Activated naive CD4-positive, alpha-beta T cell treated with anti-CD3 and anti-CD28 coated beads for 36 hours (primary cell): Measurements from ENCODE around the gene TTC39A. TPM values are rescaled to one million over a fixed set of nuclear protein-coding genes. Genes with fewer than 3 reads are reported as not detected.

Source experiments
- CTCF ChIA-PET: fragments of 350-600 bp; sonication (Branson Sonifier 250); formaldehyde crosslinking; loops from one replicate; lab custom pipeline; 2021; ENCODE audit warnings: antibody characterized with exemption; lab: Charles Lee
- DNase-seq: peaks from one replicate; pipeline ENCODE4 v3.0.0-alpha.2; 2020
- H3K27ac Mint-ChIP-seq: one replicate; pipeline ENCODE4 v1.8.0; 2021; ENCODE audit warnings: mild to moderate bottlenecking, mixed read lengths
- H3K27me3 Mint-ChIP-seq: one replicate; pipeline ENCODE4 v1.8.0; 2021; ENCODE audit warnings: low read depth, mixed read lengths
- H3K36me3 Mint-ChIP-seq: one replicate; pipeline ENCODE4 v1.8.0; 2021; ENCODE audit warnings: low read depth, mixed read lengths
- H3K4me1 Mint-ChIP-seq: one replicate; pipeline ENCODE4 v1.8.0; 2021; ENCODE audit warnings: low read depth, mixed read lengths
- H3K4me3 Mint-ChIP-seq: one replicate; pipeline ENCODE4 v1.8.0; 2021; ENCODE audit warnings: mild to moderate bottlenecking, moderate library complexity, mixed read lengths
- H3K9me3 Mint-ChIP-seq: one replicate; pipeline ENCODE4 v1.8.0; 2021; ENCODE audit warnings: mixed read lengths
- intact Hi-C: fragments of 100-400 bp; cut with micrococcal nuclease; formaldehyde crosslinking; loops from one replicate; pipeline ENCODE4 v1.15.1; 2023
- total RNA-seq, 2 experiments: library from RNA; stranded (reverse); gene quantifications; one replicate each; pipeline ENCODE4 v1.2.3, GENCODE V29; 2021

The TTC39A gene
- total RNA-seq, 2 experiments from 2014 or later = not detected

GRCh38 chr1:51322417-51323101 is 7.8 kb downstream of the TTC39A start:
- H3K36me3 Mint-ChIP-seq = no peaks in the 10 kb centered on the region
- H3K27ac Mint-ChIP-seq = no peak overlapping the region
- H3K27me3 Mint-ChIP-seq = peaks cover 9% of the 10 kb centered on the region
- H3K9me3 Mint-ChIP-seq = no peaks in the 10 kb centered on the region
- no peak for DNase-seq
- intact Hi-C loops = no loop called here
- H3K4me3 Mint-ChIP-seq = no peak overlapping the region
- H3K4me1 Mint-ChIP-seq = no peaks in the 10 kb centered on the region
- CTCF ChIA-PET = no interaction called here

- no peak overlapping the region for H3K4me3 Mint-ChIP-seq
- CTCF ChIA-PET = no interaction called here
Measured at GRCh38 chr1:51321924-51322280, 8.5 kb downstream of the TTC39A start.

DNA sequence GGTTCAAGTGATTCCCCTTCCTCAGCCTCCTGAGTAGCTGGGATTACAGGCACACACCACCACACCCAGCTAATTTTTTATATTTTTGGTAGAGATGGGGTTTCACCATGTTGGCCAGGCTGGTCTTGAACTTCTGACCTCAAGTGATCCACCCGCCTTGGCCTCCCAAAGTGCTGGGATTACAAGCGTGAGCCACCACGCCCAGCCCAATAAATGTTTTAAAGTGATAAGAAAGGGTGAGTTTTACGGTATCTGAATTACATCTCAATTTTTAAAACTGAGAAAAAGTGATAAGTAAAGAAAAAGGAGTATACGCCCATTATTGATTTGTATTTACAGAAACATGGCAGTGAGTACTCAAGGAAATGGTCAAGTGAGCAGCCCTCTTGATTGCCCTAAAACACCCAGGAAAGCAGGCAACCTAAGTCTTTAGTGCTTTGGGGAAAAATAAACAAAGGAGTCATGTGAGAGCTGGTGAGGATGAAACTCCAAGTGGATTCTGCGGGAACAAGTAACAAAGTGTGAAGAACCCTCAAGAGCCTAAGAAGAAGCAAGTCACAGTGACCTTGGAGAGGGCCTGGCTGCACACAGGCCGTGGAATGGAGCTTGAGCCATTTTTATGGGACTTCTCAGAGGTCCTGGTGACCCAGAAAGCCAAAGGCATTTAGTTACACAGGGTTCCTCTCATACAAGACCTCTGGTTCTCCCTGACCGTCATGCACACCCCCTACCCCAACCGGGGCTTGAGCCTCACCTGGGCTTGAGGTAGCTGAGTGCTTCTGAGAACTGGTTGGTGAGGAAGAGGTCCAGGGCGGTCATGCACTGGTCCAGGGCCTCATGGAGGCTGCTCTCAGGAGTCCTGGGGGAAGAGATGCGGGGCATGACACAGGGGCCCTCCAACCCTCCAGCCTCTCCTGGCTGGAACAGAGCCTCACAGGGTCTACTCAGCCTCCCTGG is 9.1 kb downstream of the TTC39A start:
- no peak overlapping the region for H3K4me3 Mint-ChIP-seq
- no peak overlapping the region for H3K27ac Mint-ChIP-seq
- intact Hi-C loops = no loop called here
- no peak for DNase-seq
- H3K4me1 Mint-ChIP-seq = no peaks in the 10 kb centered on the region
- no peaks in the 10 kb centered on the region for H3K9me3 Mint-ChIP-seq
- no peaks in the 10 kb centered on the region for H3K36me3 Mint-ChIP-seq
- H3K27me3 Mint-ChIP-seq = peaks cover 5% of the 10 kb centered on the region
- CTCF ChIA-PET = interaction anchor here (0.6 to 1.1 kb wide), 2 partner anchors 25 to 26 kb away, joined by 3 to 4 read pairs; no protein-coding TSS in a partner anchor

More at GRCh38 chr1:51321924-51322280, 8.5 kb downstream of the TTC39A start:
- no peak overlapping the region for H3K27ac Mint-ChIP-seq
- H3K9me3 Mint-ChIP-seq = no peaks in the 10 kb centered on the region
- H3K36me3 Mint-ChIP-seq = no peaks in the 10 kb centered on the region
- intact Hi-C loops = no loop called here
- DNase-seq = no peak
- no peaks in the 10 kb centered on the region for H3K4me1 Mint-ChIP-seq
- H3K27me3 Mint-ChIP-seq = peaks cover 6% of the 10 kb centered on the region

GRCh38 chr1:51317798-51318197 is 12.6 kb downstream of the TTC39A start:
- no peak for DNase-seq
- Mint-ChIP-seq H3K4me1 (peaks cover 11% of the 10 kb centered on the region), H3K4me3 (no peak overlapping the region), H3K27ac (no peak overlapping the region), H3K27me3 (no peaks in the 10 kb centered on the region), H3K36me3 (no peaks in the 10 kb centered on the region), H3K9me3 (no peaks in the 10 kb centered on the region)
- intact Hi-C loops = loop anchor here (5.0 kb wide), 1 partner anchor 220 kb away; no protein-coding TSS in a partner anchor
- CTCF ChIA-PET = no interaction called here

- CTCF ChIA-PET = interaction anchor here (0.6 kb wide), 2 partner anchors 19 to 407 kb away, joined by 3 to 4 read pairs; no protein-coding TSS in a partner anchor
- Mint-ChIP-seq H3K4me3 (no peak overlapping the region), H3K27me3 (no peaks in the 10 kb centered on the region), H3K27ac (no peak overlapping the region), H3K4me1 (peaks cover 11% of the 10 kb centered on the region), H3K9me3 (no peaks in the 10 kb centered on the region), H3K36me3 (no peaks in the 10 kb centered on the region)
- DNase-seq = no peak
- intact Hi-C loops = loop anchor here (1.0 to 5.0 kb wide), 2 partner anchors 221 to 453 kb away; no protein-coding TSS in a partner anchor
Measured at GRCh38 chr1:51316846-51317120, 13.6 kb downstream of the TTC39A start.

DNA sequence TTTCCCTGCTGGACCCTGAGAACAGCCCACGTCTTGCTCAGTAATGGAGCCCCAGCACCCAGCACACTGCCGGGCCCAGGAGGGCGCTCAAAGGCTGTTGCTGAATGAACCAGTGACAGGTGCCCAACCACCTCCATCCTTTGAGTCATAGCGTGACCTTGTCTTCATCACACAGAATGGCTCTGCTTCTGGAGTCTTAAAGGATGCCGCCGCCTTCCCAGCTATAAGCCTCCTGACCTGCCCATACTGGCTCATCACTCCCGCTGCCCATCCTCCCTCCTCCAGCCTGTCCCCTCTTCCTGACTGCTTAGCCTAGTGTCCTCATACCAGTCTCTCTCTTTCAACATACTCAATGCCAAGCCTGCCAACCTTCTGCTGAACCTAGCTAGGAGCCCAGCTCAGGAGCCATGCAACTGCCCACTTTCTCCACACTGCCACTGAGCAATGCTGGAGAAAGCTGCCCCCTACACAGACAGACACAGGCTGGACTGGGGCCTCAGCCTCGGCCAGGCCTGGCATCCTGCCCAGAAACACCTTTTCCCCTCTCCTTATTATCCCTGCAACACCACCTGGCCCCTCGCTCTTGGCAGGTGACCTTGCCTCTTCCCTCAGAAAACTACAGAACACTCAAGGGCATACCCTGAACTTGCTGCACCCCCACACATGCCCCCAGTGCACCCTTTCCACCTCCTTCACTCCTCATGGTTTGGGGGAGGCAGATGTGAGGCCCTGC is 14.1 kb downstream of the TTC39A start:
- Mint-ChIP-seq H3K27me3 (no peaks in the 10 kb centered on the region), H3K36me3 (no peaks in the 10 kb centered on the region), H3K9me3 (no peaks in the 10 kb centered on the region), H3K4me3 (no peak overlapping the region), H3K27ac (no peak overlapping the region), H3K4me1 (peaks cover 11% of the 10 kb centered on the region)
- CTCF ChIA-PET = interaction anchor here (0.6 kb wide), 1 partner anchor 407 kb away, joined by 3 read pairs; no protein-coding TSS in a partner anchor
- peak; percentile 45 for DNase-seq
- intact Hi-C loops = loop anchor here (1.0 to 5.0 kb wide), 2 partner anchors 221 to 453 kb away; no protein-coding TSS in a partner anchor

DNA sequence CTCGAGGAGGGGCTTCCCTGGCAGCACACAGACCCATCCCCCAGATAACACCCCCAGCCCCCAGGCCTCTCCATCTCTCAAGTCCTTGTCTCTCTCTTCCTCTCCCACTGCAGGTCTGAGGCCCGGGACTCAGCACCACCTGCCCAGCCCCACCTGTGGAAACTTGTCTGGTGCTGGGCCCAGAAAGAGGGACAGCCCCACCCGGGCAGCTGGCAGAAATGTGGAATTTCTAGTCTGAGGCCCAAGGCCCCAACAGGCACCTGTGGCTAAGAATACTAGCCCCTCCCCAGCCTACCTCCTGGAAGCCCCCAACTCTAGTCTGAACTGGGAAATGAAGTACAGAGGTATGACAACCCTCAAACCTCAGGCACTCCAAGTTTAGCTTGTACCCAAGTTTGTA is 15.4 kb downstream of the TTC39A start:
- Mint-ChIP-seq H3K4me3 (no peak overlapping the region), H3K4me1 (peaks cover 11% of the 10 kb centered on the region), H3K36me3 (no peaks in the 10 kb centered on the region), H3K9me3 (no peaks in the 10 kb centered on the region), H3K27ac (no peak overlapping the region), H3K27me3 (no peaks in the 10 kb centered on the region)
- intact Hi-C loops = loop anchor here (5.0 kb wide), 1 partner anchor 222 kb away; no protein-coding TSS in a partner anchor
- no peak for DNase-seq
- CTCF ChIA-PET = interaction anchor here (0.8 kb wide), 1 partner anchor 18 kb away, joined by 4 read pairs; no protein-coding TSS in a partner anchor

DNA sequence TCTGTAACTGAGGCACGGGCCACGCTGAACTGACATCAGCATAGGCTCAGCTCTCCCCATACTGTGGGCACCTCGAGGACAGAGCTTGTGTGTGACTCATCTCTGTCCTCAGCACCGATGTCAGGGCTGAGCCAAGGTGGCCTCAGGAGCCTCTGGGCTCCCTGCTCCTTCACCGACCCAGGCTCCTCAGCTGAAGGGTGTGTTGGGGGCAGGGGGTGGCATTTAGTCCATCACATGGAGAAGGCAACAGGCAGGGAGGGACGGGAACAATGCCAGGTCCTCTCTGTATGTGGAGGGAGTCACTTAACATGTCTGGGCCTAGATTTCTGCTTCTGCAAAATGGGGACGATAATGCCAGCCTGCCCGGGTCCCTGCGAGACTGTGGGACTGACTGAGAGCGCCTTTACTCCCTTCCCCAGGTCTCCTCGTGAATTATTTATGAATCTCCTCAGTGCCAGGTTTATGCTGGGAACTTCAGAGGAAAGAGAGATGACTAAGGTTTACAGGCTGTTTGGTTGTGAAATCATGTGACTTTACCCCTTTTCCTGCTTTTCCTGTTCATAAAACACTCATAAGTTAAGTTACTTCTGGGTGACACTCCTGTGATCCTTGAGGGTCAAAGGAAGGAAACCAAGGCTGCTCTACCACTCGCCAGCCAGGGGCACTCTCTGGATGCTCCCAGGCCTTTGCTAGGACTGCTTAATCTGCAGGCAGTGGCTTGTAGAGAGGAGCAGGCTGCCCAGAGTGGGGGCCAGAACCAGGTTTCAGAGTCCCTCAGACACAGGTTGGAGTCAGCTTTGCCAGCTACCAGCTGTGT is 16.2 kb downstream of the TTC39A start:
- intact Hi-C loops = no loop called here
- H3K27ac Mint-ChIP-seq = no peak overlapping the region
- H3K4me3 Mint-ChIP-seq = no peak overlapping the region
- no peaks in the 10 kb centered on the region for H3K36me3 Mint-ChIP-seq
- H3K9me3 Mint-ChIP-seq = no peaks in the 10 kb centered on the region
- DNase-seq = no peak
- peaks cover 11% of the 10 kb centered on the region for H3K4me1 Mint-ChIP-seq
- CTCF ChIA-PET = interaction anchor here (0.6 to 0.8 kb wide), 2 partner anchors 455 to 459 kb away, joined by 3 to 4 read pairs; no protein-coding TSS in a partner anchor
- no peaks in the 10 kb centered on the region for H3K27me3 Mint-ChIP-seq

DNA sequence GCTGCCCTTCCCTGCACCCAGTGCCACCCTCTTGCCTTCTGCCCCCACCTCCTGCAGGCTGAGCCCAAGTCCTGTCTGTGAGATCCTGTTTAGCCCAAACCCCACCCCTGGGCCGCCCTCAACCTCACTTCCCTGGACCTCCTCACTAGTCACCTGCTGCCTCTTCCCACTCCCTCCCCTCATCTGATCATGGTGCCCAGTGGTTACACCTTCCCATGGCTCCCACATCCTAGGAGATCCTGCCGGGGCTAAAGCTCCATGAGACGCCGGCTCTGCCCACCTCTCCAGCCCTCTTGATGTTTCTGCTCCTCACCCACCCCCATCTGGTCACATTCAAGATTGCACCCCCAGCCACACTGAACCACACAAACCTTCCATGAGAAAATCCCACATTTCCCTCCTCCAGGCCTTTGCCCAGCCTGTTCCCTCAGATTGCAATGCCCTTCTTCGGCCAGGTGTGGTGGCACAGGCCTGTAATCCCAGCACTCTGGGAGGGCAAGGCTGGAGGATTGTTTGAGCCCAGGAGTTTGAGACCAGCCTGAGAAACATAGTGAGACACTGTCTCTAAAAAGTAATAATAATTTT is 17.0 kb downstream of the TTC39A start:
- CTCF ChIA-PET = interaction anchor here (0.6 kb wide), 1 partner anchor 459 kb away, joined by 4 read pairs; no protein-coding TSS in a partner anchor
- Mint-ChIP-seq H3K27ac (peak overlapping the region; percentile 34), H3K9me3 (no peaks in the 10 kb centered on the region), H3K4me1 (peaks cover 11% of the 10 kb centered on the region), H3K36me3 (no peaks in the 10 kb centered on the region), H3K4me3 (no peak overlapping the region), H3K27me3 (no peaks in the 10 kb centered on the region)
- intact Hi-C loops = no loop called here
- DNase-seq = no peak

DNA sequence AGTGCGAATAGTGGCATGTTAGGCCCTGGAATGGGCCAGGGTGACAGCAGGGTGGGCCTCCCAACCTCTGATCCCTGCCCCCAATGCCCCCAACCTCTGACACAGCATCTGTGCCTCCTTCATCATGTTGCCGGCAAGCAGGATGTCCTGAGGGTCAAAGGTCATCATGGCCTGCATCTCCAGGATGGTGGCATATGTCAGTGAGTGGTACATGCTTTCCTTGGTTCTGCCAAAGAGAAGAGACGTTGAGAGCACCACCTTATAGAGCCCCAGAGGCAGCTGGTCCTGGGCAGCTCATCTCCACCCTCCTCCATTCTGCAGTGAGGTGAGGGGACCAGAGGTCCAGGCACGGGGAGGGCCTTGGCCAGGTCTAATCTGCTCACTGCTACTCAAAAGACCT is 17.6 kb downstream of the TTC39A start:
- Mint-ChIP-seq H3K4me1 (peaks cover 11% of the 10 kb centered on the region), H3K4me3 (no peak overlapping the region), H3K27me3 (no peaks in the 10 kb centered on the region), H3K36me3 (no peaks in the 10 kb centered on the region), H3K9me3 (no peaks in the 10 kb centered on the region), H3K27ac (no peak overlapping the region)
- CTCF ChIA-PET = interaction anchor here (0.6 to 1.3 kb wide), 2 partner anchors 16 to 319 kb away, joined by 3 to 5 read pairs; no protein-coding TSS in a partner anchor
- intact Hi-C loops = no loop called here
- DNase-seq = no peak

GRCh38 chr1:51311826-51312225 is 18.5 kb downstream of the TTC39A start:
- CTCF ChIA-PET = interaction anchor here (1.3 kb wide), 1 partner anchor 15 kb away, joined by 3 read pairs; no protein-coding TSS in a partner anchor

More at GRCh38 chr1:51311826-51312225, 18.5 kb downstream of the TTC39A start:
- DNase-seq = no peak
- no peaks in the 10 kb centered on the region for H3K36me3 Mint-ChIP-seq
- no peak overlapping the region for H3K27ac Mint-ChIP-seq
- no peak overlapping the region for H3K4me3 Mint-ChIP-seq
- peaks cover 11% of the 10 kb centered on the region for H3K4me1 Mint-ChIP-seq
- intact Hi-C loops = no loop called here
- no peaks in the 10 kb centered on the region for H3K27me3 Mint-ChIP-seq
- no peaks in the 10 kb centered on the region for H3K9me3 Mint-ChIP-seq
